Hepatocyte (in vitro differentiated cells): ENCODE data around the gene ZNF616. TPM values are rescaled to one million over a fixed set of nuclear protein-coding genes. Genes with fewer than 3 reads are reported as not detected.

ENCODE experiments used
- DNase-seq: peaks from one replicate; pipeline ENCODE4 v3.0.0-alpha.2; 2016; ENCODE audit warnings: low spot score
- H2AFZ ChIP-seq: fragments of 200-600 bp; sonication (generic); 2 replicates; pipeline ENCODE4 v1.6.0; 2016; ENCODE audit warnings: antibody characterized with exemption, mild to moderate bottlenecking
- H3K27ac ChIP-seq: fragments of 200-600 bp; sonication (generic); 2 replicates; pipeline ENCODE4 v1.5.1; 2016; ENCODE audit warnings: mild to moderate bottlenecking
- H3K27me3 ChIP-seq: fragments of 200-600 bp; sonication (generic); 2 replicates; pipeline ENCODE4 v1.6.1; 2016
- H3K36me3 ChIP-seq: fragments of 200-600 bp; sonication (generic); replicated peaks from 2 replicates; pipeline ENCODE4 v1.5.1; 2016; ENCODE audit warnings: low read depth; ENCODE audit not compliant: insufficient read depth
- H3K4me1 ChIP-seq: fragments of 200-600 bp; sonication (generic); 2 replicates; pipeline ENCODE4 v1.5.1; 2016; ENCODE audit warnings: mild to moderate bottlenecking, moderate library complexity; ENCODE audit not compliant: insufficient read depth
- H3K4me2 ChIP-seq: fragments of 200-600 bp; sonication (generic); 2 replicates; pipeline ENCODE4 v1.6.0; 2016
- H3K4me3 ChIP-seq: fragments of 200-600 bp; sonication (generic); 2 replicates; pipeline ENCODE4 v1.5.1; 2016; ENCODE audit warnings: mild to moderate bottlenecking
- H3K79me2 ChIP-seq: fragments of 200-600 bp; sonication (generic); 2 replicates; pipeline ENCODE4 v1.6.0; 2017; ENCODE audit warnings: mild to moderate bottlenecking
- H3K9me2 ChIP-seq: fragments of 200-600 bp; sonication (generic); replicated peaks from 2 replicates; pipeline ENCODE4 v1.6.0; 2017; ENCODE audit warnings: mild to moderate bottlenecking; ENCODE audit not compliant: insufficient read depth
- H3K9me3 ChIP-seq: fragments of 200-600 bp; sonication (generic); 2 replicates; pipeline ENCODE4 v1.5.1; 2016; ENCODE audit warnings: low read depth, mild to moderate bottlenecking
- H4K20me1 ChIP-seq: fragments of 200-600 bp; sonication (generic); 2 replicates; pipeline ENCODE4 v1.6.0; 2016; ENCODE audit warnings: mild to moderate bottlenecking; ENCODE audit not compliant: insufficient read depth, poor library complexity, severe bottlenecking
- CTCF ChIP-seq: fragments of 200-600 bp; sonication (generic); IDR thresholded peaks from 2 replicates; pipeline ENCODE4 v1.5.1; 2016; ENCODE audit warnings: antibody characterized with exemption, mild to moderate bottlenecking; ENCODE audit not compliant: poor library complexity
- EZH2 ChIP-seq: fragments of 200-600 bp; sonication (generic); IDR thresholded peaks from 2 replicates; pipeline ENCODE4 v1.6.1; 2016; ENCODE audit warnings: antibody characterized with exemption, mild to moderate bottlenecking, borderline replicate concordance
- EZH2phosphoT487 ChIP-seq: fragments of 200-600 bp; sonication (generic); IDR thresholded peaks from one replicate; pipeline ENCODE4 v1.6.1; 2018; ENCODE audit warnings: antibody characterized with exemption, mild to moderate bottlenecking, low read depth, moderate library complexity; ENCODE audit not compliant: unreplicated experiment, severe bottlenecking
- WGBS: methylation state at CpG from one replicate; pipeline ENCODE4 v1.1.6; 2016; ENCODE audit warnings: low lambda C conversion rate; ENCODE audit errors: missing lambda C conversion rate; 5-methylcytosine and 5-hydroxymethylcytosine counted together
- polyA plus RNA-seq: library from polyadenylated mRNA; unstranded; fragments of >200 nt; fragmentation: Nextera tagmentation; extraction: Ambion mirVana; gene quantifications from 2 replicates; pipeline ENCODE4 v1.2.1, GENCODE V29; 2016
- total RNA-seq: library from RNA; depleted of rRNA; stranded (reverse); fragments of >200 nt; gene quantifications from 2 replicates; pipeline ENCODE4 v1.2.3, GENCODE V29; 2014

The ZNF616 gene
- total and polyA plus RNA-seq, 2 experiments from 2014 or later = 7.8 to 9.1 TPM

- DNase-seq = no peak
- Histone ChIP-seq H3K4me2 (peak overlapping the region; percentile 72), H3K4me3 (no peak overlapping the region), H3K4me1 (peaks cover 7% of the 10 kb centered on the region), H2AFZ (peak overlapping the region; percentile 74), H3K27me3 (no peaks in the 10 kb centered on the region), H3K9me3 (peaks cover 16% of the 10 kb centered on the region), H3K9me2 (no peaks in the 10 kb centered on the region), H3K79me2 (peaks cover 35% of the 10 kb centered on the region), H4K20me1 (no peaks in the 10 kb centered on the region), H3K27ac (peak overlapping the region; percentile 21), H3K36me3 (peaks cover 4% of the 10 kb centered on the region)
- WGBS = 48% methylated on average over 13 of the region's 22 CpGs
- TF ChIP-seq CTCF = no peak
- TF ChIP-seq EZH2 = no peak
- no peak for TF ChIP-seq EZH2phosphoT487
These were observed 433 bp upstream of the ZNF616 start for GRCh38 chr19:52140032-52140710.

- H3K9me2 ChIP-seq = no peaks in the 10 kb centered on the region
- TF ChIP-seq EZH2 = no peak
- no peak for TF ChIP-seq EZH2phosphoT487
- no peak for TF ChIP-seq CTCF
- H3K27ac ChIP-seq = peak overlapping the region; percentile 96
- peak overlapping the region; percentile 83 for H2AFZ ChIP-seq
- peaks cover 4% of the 10 kb centered on the region for H3K36me3 ChIP-seq
- H3K79me2 ChIP-seq = peaks cover 48% of the 10 kb centered on the region
- peak overlapping the region; percentile 87 for H3K4me3 ChIP-seq
- peak overlapping the region; percentile 86 for H3K4me2 ChIP-seq
- peaks cover 23% of the 10 kb centered on the region for H3K9me3 ChIP-seq
- H3K4me1 ChIP-seq = peaks cover 7% of the 10 kb centered on the region
- DNase-seq = no peak
- H3K27me3 ChIP-seq = no peaks in the 10 kb centered on the region
- WGBS = 2% methylated on average over 7 of the region's 7 CpGs
- no peaks in the 10 kb centered on the region for H4K20me1 ChIP-seq
These were observed 821 bp downstream of the ZNF616 start for GRCh38 chr19:52138983-52139251.

GRCh38 chr19:52138278-52138982 is 1.3 kb downstream of the ZNF616 start:
- peak; percentile 57 for DNase-seq
- WGBS = 17% methylated on average over 14 of the region's 14 CpGs
- no peak for TF ChIP-seq CTCF
- TF ChIP-seq EZH2phosphoT487 = no peak
- TF ChIP-seq EZH2 = no peak

More at GRCh38 chr19:52138278-52138982, 1.3 kb downstream of the ZNF616 start:
- Histone ChIP-seq H3K27me3 (no peaks in the 10 kb centered on the region), H3K36me3 (peaks cover 4% of the 10 kb centered on the region), H2AFZ (peak overlapping the region; percentile 83), H4K20me1 (no peaks in the 10 kb centered on the region), H3K4me1 (peaks cover 7% of the 10 kb centered on the region), H3K79me2 (peaks cover 53% of the 10 kb centered on the region), H3K27ac (peak overlapping the region; percentile 96), H3K9me3 (peaks cover 26% of the 10 kb centered on the region), H3K4me2 (peak overlapping the region; percentile 86), H3K9me2 (no peaks in the 10 kb centered on the region), H3K4me3 (peak overlapping the region; percentile 87)
